Endothelial cell of umbilical vein (primary cell): ENCODE measurements around the gene PRKCB.

Source experiments
- CTCF ChIP-seq, 2 donors: IDR thresholded peaks; 1 replicate in 1 of 2; 2 replicates in 1 of 2; pipeline ENCODE4 v1.5.1; 2011; ENCODE audit warnings: low read length in 2 of 2, mild to moderate bottlenecking in 2 of 2, moderate library complexity in 2 of 2, control low read depth in 1 of 2, inconsistent platforms in 1 of 2, low read depth in 1 of 2; ENCODE audit not compliant: insufficient read depth in 1 of 2; ENCODE audit errors: extremely low read depth in 1 of 2
- EZH2 ChIP-seq: IDR thresholded peaks from 2 replicates; pipeline ENCODE4 v1.6.1; 2012; ENCODE audit warnings: borderline replicate concordance, low read depth, mild to moderate bottlenecking, moderate library complexity, low read length, inconsistent platforms; ENCODE audit not compliant: severe bottlenecking
- POLR2AphosphoS5 ChIP-seq: IDR thresholded peaks from 2 replicates; pipeline ENCODE4 v1.6.1; 2012; ENCODE audit warnings: low read depth, mild to moderate bottlenecking, control low read depth, low read length, moderate library complexity; ENCODE audit not compliant: insufficient read depth

DNA sequence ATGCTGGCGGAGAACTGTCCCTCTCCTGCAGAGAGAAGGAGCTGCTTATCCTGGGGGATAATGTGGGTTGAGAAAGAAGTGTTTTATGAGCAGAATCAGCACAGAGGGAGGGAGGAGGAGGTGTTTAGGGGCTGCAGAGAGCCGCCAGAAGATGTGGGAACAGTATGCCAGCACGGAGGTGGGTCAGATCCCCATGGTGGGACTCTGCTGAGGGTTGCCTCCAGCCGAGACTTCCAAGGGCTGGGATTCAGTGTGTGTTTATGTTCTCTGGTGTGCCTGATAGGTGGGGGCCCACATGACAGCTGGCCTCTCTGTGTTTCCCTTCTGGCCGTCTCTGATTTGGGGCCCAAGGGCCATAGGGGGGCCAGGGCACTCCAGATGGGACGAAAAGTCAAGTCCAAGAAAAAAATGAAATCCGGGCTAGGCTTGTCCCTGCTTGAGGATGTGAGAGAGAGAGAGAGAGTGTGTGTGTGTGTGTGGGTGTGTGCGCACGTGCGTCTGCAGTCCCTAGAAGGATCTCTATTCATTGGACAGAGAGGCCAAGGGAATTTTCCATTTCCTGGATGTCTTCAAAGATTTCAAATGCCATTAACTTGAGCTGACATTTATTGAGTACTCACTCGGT lies 21.6 kb downstream of the PRKCB start:
- TF ChIP-seq CTCF (IDR thresholded peaks at IDR 0.05; ENCODE audit: extremely low read depth in 1 of 2, insufficient read depth in 1 of 2, low read depth in 1 of 2, low read length in 2 of 2) (no peak), EZH2 (no peak), POLR2AphosphoS5 (no peak)
